ENCODE results near the gene HPRT1.

DNA sequence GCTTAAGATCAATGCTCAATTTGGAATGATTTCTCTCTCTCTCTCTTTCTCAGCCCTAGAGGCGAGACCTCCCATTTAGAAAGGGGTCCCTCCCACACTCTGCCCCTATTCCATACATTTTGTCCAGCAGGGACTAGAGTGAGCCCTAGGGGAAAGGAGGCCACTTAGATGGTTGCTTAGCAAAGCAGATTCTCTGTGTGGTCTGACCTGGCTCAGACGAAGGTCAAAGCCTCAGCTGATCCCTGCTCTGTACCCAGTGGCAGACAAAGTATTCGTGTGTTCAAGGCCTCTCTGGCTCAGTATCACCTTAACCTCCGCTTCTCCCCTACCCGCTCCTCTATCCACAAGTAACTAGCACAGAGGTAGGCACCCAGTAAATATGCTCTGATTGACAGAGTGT lies 78.4 kb downstream of the HPRT1 start:
- TF ChIP-seq POLR2A (IDR thresholded peaks at IDR 0.05; ENCODE audit: low read length) (no peak), GATA1 (IDR thresholded peaks at IDR 0.05; ENCODE audit: low read depth, low read length) (no peak)

All from erythroblast (primary cell).